Measurements from ENCODE around the gene C2CD2. TPM values are rescaled to one million over a fixed set of nuclear protein-coding genes. Genes with fewer than 3 reads are reported as not detected.

C2CD2 gene
- total and polyA plus RNA-seq, 2 donors (not counting 3 experiments of a cell fraction or from before 2014, with no cell fraction given), result 32.6 to 41.2 TPM

GRCh38 chr21:41923186-41923585 lies 30.6 kb downstream of the C2CD2 start:
- intact Hi-C loops (cut with micrococcal nuclease) (no loop called here), dilution Hi-C loops (cut with MboI; ENCODE audit: extremely low pct_ligation_motif_present, low sequenced_read_pairs) (no loop called here)
- POLR2A ChIA-PET, result no interaction called here
- Histone ChIP-seq H3K79me2 (ENCODE audit: control insufficient read depth, insufficient read depth, low read length) (peaks cover 11% of the 10 kb centered on the region), H3K4me1 (ENCODE audit: control insufficient read depth, extremely low read depth, insufficient read depth, low read length) (peaks cover 13% of the 10 kb centered on the region), H3K9me1 (replicated peaks; ENCODE audit: control insufficient read depth, extremely low read depth, insufficient read depth, low read length) (no peaks in the 10 kb centered on the region), H3K9ac (replicated peaks; ENCODE audit: extremely low read depth, insufficient read depth, low read length) (no peak overlapping the region), H3K4me3 (replicated peaks in 1 of 3; ENCODE audit: insufficient read depth in 1 of 3, low read depth in 1 of 3, low read length in 3 of 3) (no peak overlapping the region), H3K27ac (ENCODE audit: insufficient read depth, low read depth, low read length) (no peak overlapping the region), H2AFZ (ENCODE audit: low read depth, low read length) (no peak overlapping the region), H3K4me2 (ENCODE audit: insufficient read depth, low read length) (no peak overlapping the region), H3K9me3 (replicated peaks; ENCODE audit: control insufficient read depth, insufficient read depth, low read length) (no peaks in the 10 kb centered on the region), H3K27me3 (ENCODE audit: control insufficient read depth in 2 of 2, insufficient read depth in 2 of 2, low read length in 2 of 2) (no peaks in the 10 kb centered on the region), H3K36me3 (ENCODE audit: control insufficient read depth in 2 of 2, extremely low read depth in 1 of 2, insufficient read depth in 2 of 2, low read length in 2 of 2) (peaks cover 0 to 16% of the 10 kb centered on the region in 2 experiments), H4K20me1 (replicated peaks; ENCODE audit: control insufficient read depth, extremely low read depth, insufficient read depth, low read length) (no peaks in the 10 kb centered on the region)
- TF ChIP-seq EZH2 (IDR thresholded peaks at IDR 0.05; ENCODE audit: borderline replicate concordance, low read depth, low read length, severe bottlenecking) (no peak), MYC (IDR thresholded peaks at IDR 0.05; ENCODE audit: low read depth, low read length) (no peak), JUN (IDR thresholded peaks at IDR 0.05; ENCODE audit: borderline replicate concordance, insufficient read depth, insufficient read length, low read depth) (no peak), FOS (IDR thresholded peaks at IDR 0.05; ENCODE audit: borderline replicate concordance, insufficient read depth, low read length) (no peak), CTCF (IDR thresholded peaks at IDR 0.05; ENCODE audit: extremely low read depth in 1 of 2, insufficient read depth in 1 of 2, low read depth in 1 of 2, low read length in 2 of 2) (no peak), GATA2 (IDR thresholded peaks at IDR 0.05; ENCODE audit: insufficient read depth, insufficient read length, low read depth, low read length) (no peak), POLR2A (IDR thresholded peaks at IDR 0.05; ENCODE audit: low read depth, low read length) (no peak)
- TF ChIP-seq, protein P1, sequence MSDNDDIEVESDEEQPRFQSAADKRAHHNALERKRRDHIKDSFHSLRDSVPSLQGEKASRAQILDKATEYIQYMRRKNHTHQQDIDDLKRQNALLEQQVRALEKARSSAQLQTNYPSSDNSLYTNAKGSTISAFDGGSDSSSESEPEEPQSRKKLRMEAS (IDR thresholded peaks at IDR 0.05; ENCODE audit: insufficient read depth, insufficient read length), result no peak
- FAIRE-seq (no peak), DNase-seq (ENCODE audit: low read depth, low spot score) (no peak)
- CTCF ChIA-PET, result interaction anchor here (0.7 to 1.8 kb wide), 4 partner anchors 11 to 194 kb away, joined by 3 to 9 read pairs (median 3); no protein-coding TSS in a partner anchor
- BruUV-seq (replicated peaks), result no TSS peak

Data from endothelial cell of umbilical vein (primary cell).